ENCODE measurements around the gene ENPP7. TPM values are rescaled to one million over a fixed set of nuclear protein-coding genes. Genes with fewer than 3 reads are reported as not detected.

ENPP7 gene
- total RNA-seq: under 1 TPM in 1 of 6 donors, not detected in 5; 0.27 TPM

DNA sequence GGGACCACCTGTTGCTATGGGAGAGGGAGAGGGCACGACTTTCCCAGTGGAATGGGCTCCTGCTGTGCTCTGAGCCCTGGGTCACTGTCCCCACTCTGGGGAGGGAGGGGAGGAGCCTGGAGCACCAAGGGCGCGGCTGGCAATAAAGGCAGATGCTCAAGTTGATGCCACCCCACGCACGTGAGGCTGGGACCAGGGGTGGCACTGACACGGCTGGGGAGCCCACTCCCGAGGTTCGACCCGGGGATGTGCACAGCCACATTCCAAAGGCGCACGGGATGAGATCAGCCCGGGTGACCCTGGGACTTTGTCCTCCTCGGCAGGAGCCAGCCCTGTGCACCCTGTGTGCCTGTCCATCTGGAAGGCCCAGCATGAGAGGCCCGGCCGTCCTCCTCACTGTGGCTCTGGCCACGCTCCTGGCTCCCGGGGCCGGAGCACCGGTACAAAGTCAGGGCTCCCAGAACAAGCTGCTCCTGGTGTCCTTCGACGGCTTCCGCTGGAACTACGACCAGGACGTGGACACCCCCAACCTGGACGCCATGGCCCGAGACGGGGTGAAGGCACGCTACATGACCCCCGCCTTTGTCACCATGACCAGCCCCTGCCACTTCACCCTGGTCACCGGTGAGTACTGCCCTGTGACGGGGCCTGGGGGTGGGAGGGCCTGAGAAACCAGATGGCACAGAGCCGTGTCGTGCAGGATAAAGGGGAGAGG is at the start of gene ENPP7:
TSS of gene ENPP7 (plus strand) at position 175 of the 715 bp plus-strand sequence. CDS start at position 372, 197 bp downstream.
- 94 to 96% methylated on average over 21 to 32 of the region's 33 CpGs for WGBS, 2 donors
- DNase-seq: peak in 1 of 2 donors; percentile 72
- no peak within 1 kb of the TSS for H3K4me3 ChIP-seq
- no peaks in the 10 kb centered on the region for H3K27me3 ChIP-seq
- ATAC-seq (ENCODE audit: low FRiP score in 2 of 2): no peak
- peaks cover 5 to 20% (median 9%) of the 10 kb centered on the region in 4 donors for H3K4me1 ChIP-seq
- no peaks in the 10 kb centered on the region for H3K9me3 ChIP-seq
- no peak for TF ChIP-seq CTCF (IDR thresholded peaks at IDR 0.05)
- no peak for TF ChIP-seq EP300 (IDR thresholded peaks at IDR 0.05)
- no peak for TF ChIP-seq POLR2A (IDR thresholded peaks at IDR 0.05)
- no peak for TF ChIP-seq POLR2AphosphoS5 (IDR thresholded peaks at IDR 0.05)
- no peaks in the 10 kb centered on the region for H3K36me3 ChIP-seq
- H3K27ac ChIP-seq: no peak within 1 kb of the TSS

DNA sequence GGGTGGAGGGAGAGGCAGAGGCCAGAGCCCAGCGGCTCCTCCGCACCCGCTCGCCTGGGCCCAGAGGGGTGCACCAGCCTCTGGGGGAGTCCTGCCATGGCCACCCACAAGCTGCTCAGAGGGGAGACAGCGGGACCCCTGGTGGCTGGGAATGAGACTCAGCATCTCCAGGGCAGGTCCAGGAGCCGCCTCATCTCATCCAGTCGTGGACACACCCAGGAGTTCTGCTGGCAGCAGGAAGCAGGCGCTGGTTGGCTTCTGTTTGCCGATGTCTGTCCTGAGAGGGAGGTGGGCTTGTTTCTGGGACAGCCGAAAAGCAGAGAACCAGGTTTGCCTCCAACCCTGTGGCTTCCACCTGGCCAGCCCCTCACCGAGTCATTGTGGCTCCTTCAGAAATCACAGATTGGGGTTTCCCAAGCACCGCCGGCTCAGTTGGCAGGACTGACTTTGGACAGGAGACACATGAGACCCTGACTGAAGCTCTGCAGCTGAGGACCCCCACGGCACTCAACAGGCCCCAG is 49.6 kb upstream of the ENPP7 start:
- H3K4me3 ChIP-seq: no peak overlapping the region
- H3K27ac ChIP-seq: no peak overlapping the region
- TF ChIP-seq POLR2AphosphoS5 (IDR thresholded peaks at IDR 0.05) (no peak), POLR2A (IDR thresholded peaks at IDR 0.05) (no peak), CTCF (IDR thresholded peaks at IDR 0.05) (no peak), EP300 (IDR thresholded peaks at IDR 0.05) (no peak)
- 60 to 65% methylated on average over 1 to 10 of the region's 14 CpGs for whole genome bisulfite sequencing, 2 donors
- H3K4me1 ChIP-seq: no peaks in the 10 kb centered on the region
- H3K27me3 ChIP-seq: no peaks in the 10 kb centered on the region
- DNase-seq (no peak), ATAC-seq (ENCODE audit: low FRiP score in 2 of 2) (no peak)
- no peaks in the 10 kb centered on the region for H3K36me3 ChIP-seq
- no peaks in the 10 kb centered on the region for H3K9me3 ChIP-seq

DNA sequence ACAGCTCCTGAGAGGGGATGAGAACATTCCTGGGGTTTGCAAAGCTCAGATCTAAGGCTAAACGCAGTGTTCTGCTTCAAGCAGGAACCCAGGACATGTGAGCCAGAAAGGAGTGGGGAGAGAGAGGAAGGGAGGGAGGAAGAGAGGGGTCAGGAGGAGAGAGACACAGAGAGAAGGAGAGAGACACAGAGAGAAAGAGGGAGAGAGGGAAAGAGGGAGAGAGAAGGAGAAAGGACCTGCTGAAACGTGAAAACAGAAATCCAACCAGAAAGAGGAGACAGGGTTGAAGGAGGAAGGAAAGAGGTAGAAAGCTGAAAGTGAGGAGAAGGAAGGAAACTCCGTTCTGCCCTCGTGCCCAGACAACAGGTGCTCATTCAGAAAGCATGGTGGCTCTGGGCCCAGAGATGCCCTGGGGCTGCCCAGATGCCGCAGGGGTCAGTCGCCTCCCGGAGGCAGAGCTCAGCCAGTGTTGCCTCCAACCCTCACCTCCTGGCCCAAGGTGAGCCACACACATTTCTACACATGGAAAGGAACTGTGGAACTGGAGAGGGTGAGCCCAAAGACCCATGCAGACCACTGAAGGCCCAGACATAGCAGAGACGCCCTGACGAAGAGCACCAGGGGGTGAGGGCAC is 49.0 kb upstream of the ENPP7 start:
- no peak for TF ChIP-seq EP300 (IDR thresholded peaks at IDR 0.05)
- no peak for TF ChIP-seq POLR2A (IDR thresholded peaks at IDR 0.05)
- no peak for TF ChIP-seq POLR2AphosphoS5 (IDR thresholded peaks at IDR 0.05)
- TF ChIP-seq CTCF (IDR thresholded peaks at IDR 0.05): no peak
- Histone ChIP-seq H3K27me3 (no peaks in the 10 kb centered on the region), H3K4me1 (no peaks in the 10 kb centered on the region), H3K9me3 (no peaks in the 10 kb centered on the region), H3K4me3 (no peak overlapping the region), H3K36me3 (no peaks in the 10 kb centered on the region), H3K27ac (no peak overlapping the region)
- DNase-seq (no peak), ATAC-seq (ENCODE audit: low FRiP score in 2 of 2) (no peak)
- 55 to 72% methylated on average over 7 to 9 of the region's 9 CpGs for WGBS, 2 donors

- Histone ChIP-seq H3K4me1 (no peaks in the 10 kb centered on the region), H3K4me3 (no peak overlapping the region), H3K36me3 (no peaks in the 10 kb centered on the region), H3K27ac (no peak overlapping the region), H3K27me3 (no peaks in the 10 kb centered on the region), H3K9me3 (no peaks in the 10 kb centered on the region)
- 84 to 90% methylated on average over 12 of the region's 12 CpGs for WGBS, 2 donors
- ATAC-seq (ENCODE audit: low FRiP score in 2 of 2) (no peak), DNase-seq (no peak)
- TF ChIP-seq CTCF (IDR thresholded peaks at IDR 0.05) (no peak), POLR2A (IDR thresholded peaks at IDR 0.05) (no peak), EP300 (IDR thresholded peaks at IDR 0.05) (no peak), POLR2AphosphoS5 (IDR thresholded peaks at IDR 0.05) (no peak)
Measured at GRCh38 chr17:79683365-79683764, 47.4 kb upstream of the ENPP7 start.
